ENCODE data around the gene CALCOCO1.
"Not testable (repeated sequence)": the region's sequence is repeated elsewhere in the genome, so short reads cannot be mapped to it uniquely, and the experiment has no call there.

The CALCOCO1 gene

DNA sequence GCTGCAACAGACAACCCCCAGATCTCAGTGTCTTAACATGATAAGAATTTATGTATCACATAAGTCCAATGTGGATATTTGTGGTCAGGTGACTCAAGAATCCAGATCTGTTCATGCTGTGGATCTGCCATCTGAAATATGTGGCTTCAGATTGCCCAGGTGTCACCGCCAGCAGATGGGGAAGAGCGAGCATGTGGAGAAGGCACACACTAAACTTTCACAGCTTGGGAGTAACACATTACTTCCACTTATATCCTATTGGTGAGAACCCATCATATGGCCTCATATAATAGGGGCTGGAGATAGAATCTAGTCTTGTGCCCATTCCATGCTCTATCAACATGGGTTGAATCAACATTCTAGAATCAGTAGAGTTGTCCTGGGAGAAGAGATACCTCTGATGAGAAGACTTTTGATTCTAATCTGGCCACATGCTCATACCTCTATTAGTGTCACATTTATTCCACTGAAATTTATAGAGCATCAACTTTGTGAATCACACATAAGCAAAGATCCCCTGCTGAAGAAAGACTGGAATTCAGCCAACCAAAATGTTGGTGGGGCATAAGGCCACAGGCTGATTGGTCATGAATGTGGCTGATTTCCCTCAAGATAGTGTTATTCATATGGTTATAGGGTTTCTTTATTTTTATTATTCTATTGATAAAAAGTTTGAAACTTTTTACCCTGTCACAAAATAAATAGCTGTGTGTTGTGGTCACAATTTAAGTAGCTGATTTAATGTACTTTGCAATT lies 6.0 kb upstream of the CALCOCO1 start:
- DNase-seq (ENCODE audit: low spot score): no peak

GRCh38 chr12:53729644-53730043 lies 2.4 kb upstream of the CALCOCO1 start:
- DNase-seq (ENCODE audit: low spot score): no peak

GRCh38 chr12:53728206-53728605 lies 954 bp upstream of the CALCOCO1 start:
- no peak for DNase-seq (ENCODE audit: low spot score)

DNA sequence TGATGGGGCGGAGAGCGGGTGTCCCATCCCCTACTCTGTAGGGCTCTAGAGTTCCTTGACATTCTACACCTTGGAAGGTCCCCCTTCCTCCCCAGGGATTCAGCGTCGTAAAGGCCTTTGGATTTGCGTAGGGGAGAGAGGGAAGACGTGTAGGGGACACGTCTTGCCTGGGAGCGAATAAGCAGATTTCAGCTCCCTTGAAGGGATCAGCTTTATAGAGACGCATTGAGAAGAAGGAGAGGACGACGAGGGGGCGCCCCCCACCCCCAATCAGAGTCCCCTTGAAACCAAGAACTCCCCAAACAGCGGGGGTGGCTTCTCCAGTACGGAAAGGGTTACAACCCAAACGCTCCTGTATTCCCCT lies 324 bp downstream of the CALCOCO1 start:
- no peak for DNase-seq (ENCODE audit: low spot score)

DNA sequence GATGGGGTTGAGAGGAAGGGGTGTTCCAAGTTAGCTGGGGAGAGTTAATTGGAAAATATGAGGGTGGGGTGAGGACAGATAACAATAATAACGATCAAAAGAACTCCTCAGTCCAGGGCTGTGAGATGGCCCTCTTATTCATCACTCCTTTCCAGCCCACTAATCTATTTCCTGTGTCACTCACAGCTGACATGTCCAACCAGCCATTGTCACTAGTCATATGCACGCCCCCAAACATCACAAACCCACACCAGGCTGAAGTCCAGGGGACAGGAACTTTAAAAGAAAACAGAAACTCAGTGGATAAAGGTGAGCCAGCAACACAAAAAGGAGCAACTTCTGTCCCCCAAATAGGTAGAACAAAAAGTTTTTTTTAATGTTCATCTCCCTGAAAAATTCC lies 911 bp downstream of the CALCOCO1 start:
- DNase-seq (ENCODE audit: low spot score): peak; percentile 25

GRCh38 chr12:53725824-53726223 lies 1.4 kb downstream of the CALCOCO1 start:
- DNase-seq (ENCODE audit: low spot score): no peak

- DNase-seq (ENCODE audit: low spot score): no peak
Observed at GRCh38 chr12:53722450-53723041, 4.7 kb downstream of the CALCOCO1 start.

GRCh38 chr12:53720946-53721345 lies 6.3 kb downstream of the CALCOCO1 start:
- no peak for DNase-seq (ENCODE audit: low spot score)

DNA sequence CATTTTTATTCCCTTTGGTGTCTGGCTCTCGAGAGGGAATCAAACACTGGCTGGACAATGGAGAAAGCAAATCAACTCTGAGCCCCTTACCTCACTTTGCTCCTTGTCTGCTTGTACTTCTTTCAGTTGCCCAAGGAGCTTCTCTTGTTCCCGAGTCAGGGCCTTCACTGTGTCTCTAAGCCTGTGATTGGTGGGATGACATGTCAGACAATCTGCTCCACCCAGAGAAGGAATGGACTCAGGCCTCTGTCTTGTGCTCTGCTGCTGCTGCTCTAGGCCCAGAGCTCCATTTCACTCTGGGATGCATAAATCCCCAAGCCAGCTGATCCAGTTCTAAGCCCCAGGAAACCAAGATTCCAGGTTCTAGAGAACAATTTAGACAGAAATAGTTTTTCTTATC lies 7.6 kb downstream of the CALCOCO1 start:
- DNase-seq (ENCODE audit: low spot score): no peak

DNA sequence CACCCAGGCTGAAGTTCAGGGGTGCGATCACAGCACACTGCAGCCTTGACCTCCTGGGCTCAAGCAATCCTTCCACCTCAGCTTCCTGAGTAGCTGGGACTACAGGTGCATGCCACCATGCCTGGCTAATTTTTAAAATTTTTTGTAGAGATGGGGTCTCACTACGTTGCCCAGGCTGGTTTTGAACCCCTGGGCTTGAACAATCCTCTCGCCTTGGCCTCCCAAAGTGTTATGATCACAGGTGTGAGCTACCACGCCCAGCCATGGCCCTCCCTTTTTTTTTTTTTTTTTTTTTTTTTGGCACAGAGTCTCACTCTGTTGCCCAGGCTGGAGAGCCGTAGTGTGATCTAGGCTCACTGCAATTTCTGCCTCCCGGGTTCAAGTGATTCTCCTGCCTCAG lies 8.7 kb downstream of the CALCOCO1 start:
- not testable (repeated sequence) for DNase-seq (ENCODE audit: low spot score)

DNA sequence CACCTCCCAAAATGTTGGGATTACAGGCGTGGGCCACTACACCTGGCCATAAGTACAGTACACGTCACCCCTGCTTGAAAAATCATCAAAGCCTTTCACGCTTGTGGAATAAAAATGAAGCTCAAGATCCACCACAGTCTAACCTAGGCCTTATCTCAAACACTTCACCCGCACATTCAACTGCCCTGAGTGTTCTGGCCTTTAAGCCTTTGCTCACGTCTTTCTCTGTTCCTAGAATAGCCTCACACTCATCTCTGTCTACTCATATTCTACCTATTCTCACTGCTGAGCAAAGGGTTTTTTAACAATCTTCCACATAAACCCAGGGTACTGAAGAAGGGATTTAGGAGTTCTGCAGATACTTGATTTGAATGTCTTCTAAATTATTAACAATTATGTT lies 9.9 kb downstream of the CALCOCO1 start:
- DNase-seq (ENCODE audit: low spot score): no peak

DNA sequence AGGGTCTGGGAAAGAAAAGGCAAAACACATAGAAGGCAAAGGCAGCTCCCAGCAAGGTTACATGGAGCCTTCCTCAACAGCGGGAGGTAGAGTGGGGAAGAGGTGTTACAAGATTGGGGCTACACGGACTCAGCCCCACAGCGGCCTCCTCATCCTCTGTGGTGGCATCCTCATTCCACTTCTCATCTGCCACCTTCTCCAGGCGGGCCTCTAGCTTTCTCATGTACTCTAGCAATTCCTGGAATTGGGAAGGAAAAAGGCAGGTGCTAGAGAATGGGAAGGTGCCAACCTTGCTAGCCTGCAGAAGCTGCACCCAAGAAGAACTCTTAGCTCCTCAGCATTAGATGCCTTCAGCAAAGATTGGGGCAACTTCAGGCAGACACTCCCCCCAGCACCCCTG lies 13.2 kb downstream of the CALCOCO1 start:
- DNase-seq (ENCODE audit: low spot score): no peak

DNA sequence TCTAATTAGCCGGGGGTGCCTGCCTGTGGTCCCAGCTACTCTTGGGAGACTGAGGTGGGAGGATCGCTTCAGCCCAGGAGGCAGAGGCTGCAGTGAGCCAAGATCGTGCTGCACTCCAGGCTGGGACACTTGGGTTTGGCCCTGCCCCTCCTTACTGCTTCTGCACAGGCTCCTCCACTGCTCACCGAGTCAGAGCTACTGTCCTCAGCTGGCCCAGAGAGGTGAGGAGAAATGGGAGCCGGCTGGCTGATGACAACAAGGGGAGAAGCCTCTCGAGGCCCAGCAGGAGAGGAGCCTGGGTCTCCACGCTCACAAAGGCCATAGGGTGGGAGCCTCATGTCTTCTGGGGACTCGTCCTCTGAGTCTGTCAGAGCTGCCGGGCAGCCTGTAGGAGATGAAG lies 13.7 kb downstream of the CALCOCO1 start:
- no peak for DNase-seq (ENCODE audit: low spot score)

DNA sequence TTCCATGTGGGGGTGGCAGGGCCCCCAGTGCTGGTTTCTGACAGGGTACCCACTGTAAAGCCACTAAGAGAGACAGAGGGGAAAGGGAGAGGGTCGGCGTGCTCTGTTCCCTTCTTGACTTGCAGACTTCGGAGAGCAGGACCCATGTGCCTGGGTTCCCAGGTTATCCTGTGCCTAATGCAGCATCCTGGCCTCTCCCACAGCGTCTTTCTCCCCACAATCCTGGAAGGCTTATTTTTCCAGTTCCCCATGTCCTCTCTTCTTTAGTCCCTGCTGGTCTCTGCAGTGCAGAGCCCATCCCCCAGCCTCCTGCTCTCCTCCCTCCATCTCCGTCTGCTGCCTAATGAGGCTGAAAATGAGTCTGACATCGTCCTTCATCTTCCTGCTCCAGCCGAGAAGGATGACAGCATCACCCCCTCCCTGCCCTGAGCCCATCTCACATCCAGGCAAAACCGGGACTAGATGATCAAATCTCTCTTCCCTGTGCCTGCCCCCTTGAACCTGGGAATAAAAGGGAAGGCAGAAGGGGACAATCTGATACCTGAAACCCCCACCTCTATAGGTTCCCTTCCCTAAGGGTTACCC lies 15.1 kb downstream of the CALCOCO1 start:
- no peak for DNase-seq (ENCODE audit: low spot score)

- no peak for DNase-seq (ENCODE audit: low spot score)
Observed at GRCh38 chr12:53710091-53710490, 17.2 kb downstream of the CALCOCO1 start.

DNA sequence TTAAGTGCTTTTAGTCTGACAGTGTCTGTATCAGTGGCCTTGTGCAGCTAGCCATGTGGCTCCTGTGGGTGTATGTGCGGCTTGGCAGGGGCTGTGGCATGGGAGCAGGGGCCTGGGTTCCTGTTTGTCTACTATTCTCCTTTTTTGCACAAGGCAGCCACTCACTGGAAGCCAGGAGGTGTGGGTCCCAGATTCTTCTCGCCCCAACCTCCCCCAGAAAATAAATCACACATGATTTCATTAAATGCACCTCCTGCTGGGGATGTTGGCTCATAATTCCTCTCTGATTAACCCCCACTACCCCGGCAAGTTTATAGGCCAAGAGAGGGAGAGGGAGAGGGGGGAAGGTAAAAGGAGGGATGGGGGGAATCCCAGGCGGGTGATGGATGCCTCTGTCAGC lies 17.6 kb downstream of the CALCOCO1 start:
- DNase-seq (ENCODE audit: low spot score): no peak

DNA sequence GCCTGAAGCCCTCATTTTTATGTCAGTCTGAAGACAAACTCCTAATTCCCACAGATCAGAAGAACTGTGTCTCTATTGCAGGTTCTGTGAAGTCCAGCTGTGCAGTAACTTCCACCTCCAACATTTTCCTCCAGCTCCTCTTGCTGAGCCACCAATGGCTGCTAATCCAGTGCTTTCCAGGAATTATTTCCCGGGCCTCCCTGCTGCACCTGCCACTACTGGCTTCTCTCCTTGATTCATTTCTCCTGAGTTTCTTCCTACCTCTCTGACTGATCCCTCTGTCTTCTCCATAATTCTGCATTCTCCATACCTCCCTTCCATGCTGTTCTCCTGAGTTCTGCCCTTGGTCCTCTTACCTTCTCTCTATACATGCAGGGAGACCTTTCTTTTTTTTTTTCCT lies 21.2 kb downstream of the CALCOCO1 start:
- DNase-seq (ENCODE audit: low spot score): no peak

- DNase-seq (ENCODE audit: low spot score): no peak
Observed at GRCh38 chr12:53703756-53704155, 23.5 kb downstream of the CALCOCO1 start.

DNA sequence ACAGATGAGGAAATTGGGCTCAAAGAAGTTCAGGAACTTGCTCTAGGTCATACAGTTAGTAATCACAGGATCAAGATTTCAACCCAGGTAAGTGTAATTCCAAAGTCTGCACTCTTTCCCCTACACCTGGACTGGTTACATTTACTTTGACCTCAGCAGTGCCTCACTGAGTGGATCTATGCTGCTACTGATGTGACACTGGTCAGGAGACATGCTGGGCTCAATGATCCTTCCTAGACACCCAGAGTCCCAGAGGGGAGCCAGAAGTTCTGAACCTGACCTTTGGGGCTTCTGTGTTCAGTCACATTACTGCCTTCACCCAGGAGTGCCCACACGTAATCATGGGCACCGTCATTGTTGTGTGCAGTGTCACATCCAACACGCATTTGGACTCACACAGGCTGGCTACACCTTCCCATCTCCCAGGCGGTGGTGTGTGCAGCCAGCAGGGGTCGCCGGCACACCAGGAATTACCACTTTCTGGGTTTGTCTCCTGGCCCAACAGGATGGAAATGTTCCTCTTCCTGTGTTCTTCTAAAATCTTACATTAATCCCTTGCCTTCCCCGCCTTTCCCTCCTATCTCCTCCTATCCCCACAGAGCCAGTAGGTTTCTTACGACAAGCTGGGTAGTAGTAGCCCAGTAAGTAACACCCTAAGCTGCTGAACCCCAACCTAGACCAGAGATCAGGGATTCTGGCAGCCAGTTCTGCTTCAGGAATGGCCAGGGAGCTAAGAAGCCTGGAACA lies 25.6 kb downstream of the CALCOCO1 start:
- DNase-seq (ENCODE audit: low spot score): peak; percentile 86

- DNase-seq (ENCODE audit: low spot score): no peak
Observed at GRCh38 chr12:53700567-53700966, 26.7 kb downstream of the CALCOCO1 start.

GRCh38 chr12:53699678-53700025 lies 27.6 kb downstream of the CALCOCO1 start:
- DNase-seq (ENCODE audit: low spot score): no peak

DNA sequence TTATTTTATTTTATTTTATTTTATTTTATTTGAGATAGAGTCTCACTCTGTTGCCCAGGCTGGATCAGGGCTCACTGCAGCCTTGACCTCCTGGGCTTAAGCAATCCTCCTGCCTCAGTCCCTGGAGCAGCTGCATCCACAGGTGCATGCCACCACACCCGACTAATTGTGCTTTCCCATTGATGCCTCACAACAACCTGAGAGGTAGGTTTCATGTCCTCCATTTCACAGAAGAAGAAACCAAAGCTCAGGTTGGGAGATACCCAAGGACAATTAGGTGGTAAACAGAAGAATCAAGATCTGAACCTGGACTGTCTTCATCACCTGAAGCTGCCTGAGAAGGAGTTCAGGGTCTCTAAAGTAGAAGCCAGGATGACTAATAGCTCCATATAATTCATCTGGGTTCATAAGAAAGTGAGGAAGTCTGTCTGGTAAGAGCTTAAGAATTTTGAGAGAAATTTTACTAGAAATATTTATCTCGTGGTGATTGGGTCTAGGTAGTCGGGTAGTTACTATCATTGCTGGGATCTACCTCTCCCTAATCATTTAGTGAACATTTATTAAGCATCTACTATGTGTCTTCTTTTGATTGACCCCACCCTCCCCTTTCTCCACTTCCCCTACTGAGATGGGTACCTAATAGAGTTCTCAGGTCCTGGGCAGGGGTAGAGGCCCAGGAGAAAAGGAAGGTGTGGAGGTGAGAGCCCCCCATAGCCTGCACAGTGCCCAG lies 28.1 kb downstream of the CALCOCO1 start:
- no peak for DNase-seq (ENCODE audit: low spot score)

Measured in COLO829 (cell line).